HEK293 (cell line): ENCODE results near the gene SYNJ2.
A peak's percentile ranks its signal among the peaks of the same experiment; 100 is the strongest.

Experiments
- CTCF ChIA-PET: fragments of 350-600 bp; formaldehyde crosslinking; extraction: SDS; loops from one replicate; lab custom pipeline; 2021; ENCODE audit warnings: antibody characterized with exemption; lab: Yijun Ruan, JAX
- POLR2A ChIA-PET: fragments of 300-600 bp; formaldehyde crosslinking; extraction: SDS; loops from one replicate; lab custom pipeline; 2020; ENCODE audit warnings: antibody characterized with exemption, inconsistent platforms; lab: Yijun Ruan, JAX
- H3K27ac ChIP-seq: fragments of 200-500 bp; sonication (Bioruptor generic); 2 replicates; pipeline ENCODE4 v1.5.1; 2014; ENCODE audit warnings: low read depth, low read length, control low read depth, inconsistent platforms; ENCODE audit errors: extremely low read depth
- H3K36me3 ChIP-seq, 2 experiments: fragments of 200-500 bp in 1 of 2; sonication (Bioruptor generic) in 1 of 2; 1 replicate in 1 of 2; 2 replicates in 1 of 2; pipeline ENCODE4 v1.5.1; 2014 to 2017; ENCODE audit warnings: inconsistent platforms in 2 of 2, low read length in 2 of 2; ENCODE audit not compliant: control insufficient read depth in 2 of 2, insufficient read depth in 1 of 2
- H3K4me1 ChIP-seq: fragments of 200-500 bp; sonication (Bioruptor generic); 2 replicates; pipeline ENCODE4 v1.5.1; 2014; ENCODE audit warnings: mild to moderate bottlenecking, low read length, inconsistent platforms; ENCODE audit not compliant: control insufficient read depth, insufficient read depth
- H3K4me3 ChIP-seq: 2 replicates; pipeline ENCODE4 v1.5.1; 2011; ENCODE audit warnings: low read depth, mild to moderate bottlenecking, control low read depth, low read length, moderate library complexity
- H3K9me3 ChIP-seq: fragments of 200-500 bp; sonication (Bioruptor generic); 2 replicates; pipeline ENCODE4 v1.5.1; 2014; ENCODE audit warnings: low read depth, low read length, inconsistent platforms; ENCODE audit not compliant: control insufficient read depth, insufficient read depth
- EGR2 ChIP-seq: fragments of 450-650 bp; formaldehyde crosslinking; IDR thresholded peaks from 2 replicates; pipeline ENCODE4 v1.5.1; 2016; ENCODE audit warnings: low read depth, missing biosample characterization, missing genetic modification characterization
- SETDB1 ChIP-seq: IDR thresholded peaks from one replicate; pipeline ENCODE4 v1.6.1; 2017; ENCODE audit warnings: mild to moderate bottlenecking, low read length, moderate library complexity, mixed read lengths; ENCODE audit not compliant: insufficient read length
- ZBTB6 ChIP-seq: fragments of 450-650 bp; formaldehyde crosslinking; IDR thresholded peaks from 2 replicates; pipeline ENCODE4 v1.5.1; 2017; ENCODE audit warnings: missing biosample characterization, missing genetic modification characterization
- ZNF146 ChIP-seq: fragments of 450-650 bp; formaldehyde crosslinking; IDR thresholded peaks from 2 replicates; pipeline ENCODE4 v1.5.1; 2016; ENCODE audit warnings: missing biosample characterization, missing genetic modification characterization
- ZNF184 ChIP-seq: fragments of 450-650 bp; IDR thresholded peaks from 2 replicates; pipeline ENCODE4 v1.5.1; 2018; ENCODE audit warnings: missing biosample characterization, mild to moderate bottlenecking, missing genetic modification characterization
- ZNF19 ChIP-seq: fragments of 450-650 bp; formaldehyde crosslinking; IDR thresholded peaks from 2 replicates; pipeline ENCODE4; 2016; ENCODE audit warnings: missing biosample characterization, missing genetic modification characterization, low read depth
- ZNF37A ChIP-seq: fragments of 450-650 bp; IDR thresholded peaks from 2 replicates; pipeline ENCODE4 v1.5.1; 2018; ENCODE audit warnings: missing biosample characterization, missing genetic modification characterization
- ZNF529 ChIP-seq: fragments of 450-650 bp; formaldehyde crosslinking; IDR thresholded peaks from 2 replicates; pipeline ENCODE4 v1.5.1; 2017; ENCODE audit warnings: missing genetic modification characterization, missing biosample characterization; ENCODE audit not compliant: insufficient replicate concordance
- ZNF747 ChIP-seq: fragments of 450-650 bp; formaldehyde crosslinking; IDR thresholded peaks from 2 replicates; pipeline ENCODE4 v1.5.1; 2016; ENCODE audit warnings: missing biosample characterization, missing genetic modification characterization
- ZSCAN5A ChIP-seq: fragments of 450-650 bp; formaldehyde crosslinking; IDR thresholded peaks from 2 replicates; pipeline ENCODE4 v1.5.1; 2016; ENCODE audit warnings: missing biosample characterization, missing genetic modification characterization

Gene SYNJ2

GRCh38 chr6:157953580-157954091, 28.0 kb upstream of the SYNJ2 start:
- H3K36me3 ChIP-seq = no peaks in the 10 kb centered on the region
- no peak overlapping the region for H3K27ac ChIP-seq
- H3K4me3 ChIP-seq = no peak overlapping the region
- POLR2A ChIA-PET = interaction anchor here (0.6 to 1.6 kb wide), 4 partner anchors 36 to 198 kb away, joined by 3 to 4 read pairs (median 3); no protein-coding TSS in a partner anchor
- no peak for TF ChIP-seq ZNF146 (tag by site-specific recombination)
- TF ChIP-seq SETDB1 = peak; percentile 30
- no peak for TF ChIP-seq ZNF747 (tag by site-specific recombination)
- H3K4me1 ChIP-seq = no peaks in the 10 kb centered on the region
- CTCF ChIA-PET = interaction anchor here (0.6 to 1.7 kb wide), 3 partner anchors 73 to 119 kb away, joined by 3 to 7 read pairs (median 6); no protein-coding TSS in a partner anchor
- H3K9me3 ChIP-seq = no peaks in the 10 kb centered on the region

- ChIA-PET CTCF (interaction anchor here (0.6 to 1.7 kb wide), 5 partner anchors 41 to 197 kb away, joined by 3 to 7 read pairs (median 3); no protein-coding TSS in a partner anchor), POLR2A (interaction anchor here (0.6 to 1.6 kb wide), 4 partner anchors 35 to 197 kb away, joined by 3 to 4 read pairs (median 3); no protein-coding TSS in a partner anchor)
- Histone ChIP-seq H3K9me3 (no peaks in the 10 kb centered on the region), H3K4me3 (no peak overlapping the region), H3K27ac (no peak overlapping the region), H3K36me3 (no peaks in the 10 kb centered on the region)
- peak; percentile 26 for TF ChIP-seq SETDB1
- TF ChIP-seq ZNF37A = no peak
- TF ChIP-seq, all 188 proteins: peak for 1
- no peaks in the 10 kb centered on the region for H3K4me1 ChIP-seq
These were observed 27.2 kb upstream of the SYNJ2 start for GRCh38 chr6:157954150-157955117.

- CTCF ChIA-PET = no interaction called here
- POLR2A ChIA-PET = no interaction called here
- no peak for TF ChIP-seq ZNF184
- Histone ChIP-seq H3K36me3 (no peaks in the 10 kb centered on the region), H3K4me3 (no peak overlapping the region), H3K9me3 (no peaks in the 10 kb centered on the region), H3K4me1 (no peaks in the 10 kb centered on the region), H3K27ac (no peak overlapping the region)
These were observed 26.0 kb upstream of the SYNJ2 start for GRCh38 chr6:157955675-157956074.

- H3K9me3 ChIP-seq = no peaks in the 10 kb centered on the region
- no peak overlapping the region for H3K27ac ChIP-seq
- no peaks in the 10 kb centered on the region for H3K4me1 ChIP-seq
- H3K36me3 ChIP-seq = no peaks in the 10 kb centered on the region
- H3K4me3 ChIP-seq = no peak overlapping the region
- CTCF ChIA-PET = interaction anchor here (0.9 to 1.2 kb wide), 2 partner anchors 70 to 289 kb away, joined by 3 to 10 read pairs; no protein-coding TSS in a partner anchor
- POLR2A ChIA-PET = no interaction called here
- no peak for TF ChIP-seq ZNF529 (tag by site-specific recombination)
- TF ChIP-seq EGR2 = no peak
- TF ChIP-seq ZSCAN5A = no peak
- TF ChIP-seq ZNF19 (tag by site-specific recombination) = no peak
- TF ChIP-seq ZBTB6 (tag by site-specific recombination) = no peak
These were observed 25.4 kb upstream of the SYNJ2 start for GRCh38 chr6:157956171-157956730.
